ENCODE measurements around the gene AKR1B15. TPM values are rescaled to one million over a fixed set of nuclear protein-coding genes. Genes with fewer than 3 reads are reported as not detected.

Gene AKR1B15
- total RNA-seq (under 1 TPM in 5 of 9 donors, not detected in 4; 0.19 to 0.55 (median 0.28) TPM), polyA plus RNA-seq (under 1 TPM in 1 of 3 donors, not detected in 2; 0.03 TPM)
- long read RNA-seq, donor 1, result 0 reads
- long read RNA-seq, donor 2, result 0 reads
- long read RNA-seq, donor 3, result 0 reads
- long read RNA-seq, donor 4, result 0 reads
- long read RNA-seq, donor 5, partial matches to known transcripts, result 0 of 1 reads
- long read RNA-seq, donor 5, other reads (novel, unspliced or antisense), result 1 of 1 reads
- long read RNA-seq, donor 6, result 0 reads
- long read RNA-seq, donor 7, result 0 reads
- long read RNA-seq, donor 8, result 0 reads
- long read RNA-seq, donor 9, result 0 reads
- long read RNA-seq, donor 10, result 0 reads

DNA sequence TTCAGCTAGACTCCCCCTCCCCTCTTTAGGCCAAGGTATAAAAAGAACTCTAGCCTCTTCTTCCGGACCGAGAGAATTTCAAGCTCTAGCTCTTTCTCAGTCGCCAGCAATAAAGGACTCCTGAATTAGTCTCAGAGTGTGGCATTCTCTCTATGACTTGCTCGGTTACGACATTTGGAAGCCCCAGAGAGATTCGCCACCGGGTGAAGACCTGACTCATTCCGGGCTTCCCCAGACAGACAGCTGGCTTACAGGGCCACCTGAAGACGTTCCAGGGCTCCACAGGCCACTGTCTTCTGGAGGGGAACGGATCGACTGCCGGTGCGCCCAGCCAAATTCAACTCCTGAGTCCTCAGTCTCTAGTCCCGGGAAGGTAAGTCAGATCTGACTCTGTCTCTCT lies at the start of gene AKR1B15:
Gene AKR1B15, plus strand, starts transcription at position 234 of the 400 bp plus-strand sequence. CDS start 15,510 bp downstream, outside the sequence.
- H3K9me3 ChIP-seq (replicated peaks in 1 of 3), result no peaks in the 10 kb centered on the region
- H3K27ac ChIP-seq, result no peak within 1 kb of the TSS
- TF ChIP-seq, protein P1, sequence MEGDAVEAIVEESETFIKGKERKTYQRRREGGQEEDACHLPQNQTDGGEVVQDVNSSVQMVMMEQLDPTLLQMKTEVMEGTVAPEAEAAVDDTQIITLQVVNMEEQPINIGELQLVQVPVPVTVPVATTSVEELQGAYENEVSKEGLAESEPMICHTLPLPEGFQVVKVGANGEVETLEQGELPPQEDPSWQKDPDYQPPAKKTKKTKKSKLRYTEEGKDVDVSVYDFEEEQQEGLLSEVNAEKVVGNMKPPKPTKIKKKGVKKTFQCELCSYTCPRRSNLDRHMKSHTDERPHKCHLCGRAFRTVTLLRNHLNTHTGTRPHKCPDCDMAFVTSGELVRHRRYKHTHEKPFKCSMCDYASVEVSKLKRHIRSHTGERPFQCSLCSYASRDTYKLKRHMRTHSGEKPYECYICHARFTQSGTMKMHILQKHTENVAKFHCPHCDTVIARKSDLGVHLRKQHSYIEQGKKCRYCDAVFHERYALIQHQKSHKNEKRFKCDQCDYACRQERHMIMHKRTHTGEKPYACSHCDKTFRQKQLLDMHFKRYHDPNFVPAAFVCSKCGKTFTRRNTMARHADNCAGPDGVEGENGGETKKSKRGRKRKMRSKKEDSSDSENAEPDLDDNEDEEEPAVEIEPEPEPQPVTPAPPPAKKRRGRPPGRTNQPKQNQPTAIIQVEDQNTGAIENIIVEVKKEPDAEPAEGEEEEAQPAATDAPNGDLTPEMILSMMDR (IDR thresholded peaks at IDR 0.05), result no peak
- no peak for TF ChIP-seq POLR2A (IDR thresholded peaks at IDR 0.05)
- peaks cover 0 to 10% of the 10 kb centered on the region in 2 donors for H3K4me1 ChIP-seq (replicated peaks in 1 of 2)
- 72 to 91% (median 82%) methylated on average over 14 of the region's 14 CpGs for WGBS, 4 donors
- intact Hi-C loops (cut with DNase I), result no loop called here
- no peak within 1 kb of the TSS for H3K4me3 ChIP-seq
- no peaks in the 10 kb centered on the region for H3K36me3 ChIP-seq (replicated peaks in 1 of 2)
- DNase-seq, result peak in 2 of 7 donors; percentile 14 to 41
- H3K27me3 ChIP-seq, result no peaks in the 10 kb centered on the region

DNA sequence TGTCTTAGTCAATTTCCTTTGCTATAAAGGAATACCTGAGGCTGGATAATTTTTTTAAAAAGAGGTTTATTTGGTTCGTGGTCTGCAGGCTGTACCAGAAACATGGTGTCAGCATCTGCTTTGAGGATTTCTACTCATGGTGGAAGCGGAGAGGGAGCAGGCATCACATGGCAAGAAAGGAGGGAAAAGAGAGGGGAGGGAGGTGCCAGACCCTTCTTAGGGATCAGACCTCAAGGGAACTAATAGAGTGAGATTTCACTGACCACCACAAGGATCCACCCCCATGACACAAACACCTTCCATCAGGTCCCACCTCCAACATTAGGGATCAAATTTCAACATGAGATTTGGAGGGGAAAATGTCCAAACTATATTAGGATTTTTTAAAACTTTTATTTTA lies 48.5 kb upstream of the AKR1B15 start:
- no peak for TF ChIP-seq POLR2A (IDR thresholded peaks at IDR 0.05)
- TF ChIP-seq, protein P1 (IDR thresholded peaks at IDR 0.05), result no peak
- Histone ChIP-seq H3K27me3 (no peaks in the 10 kb centered on the region), H3K4me3 (no peak overlapping the region), H3K4me1 (replicated peaks in 1 of 2) (peaks cover 5 to 6% of the 10 kb centered on the region in 2 donors), H3K9me3 (replicated peaks in 1 of 3) (no peaks in the 10 kb centered on the region), H3K27ac (no peak overlapping the region), H3K36me3 (replicated peaks in 1 of 2) (no peaks in the 10 kb centered on the region)
- WGBS, 4 donors, result 90 to 100% (median 91%) methylated on average over 2 of the region's 2 CpGs
- intact Hi-C loops (cut with DNase I), result no loop called here
- DNase-seq, result no peak

DNA sequence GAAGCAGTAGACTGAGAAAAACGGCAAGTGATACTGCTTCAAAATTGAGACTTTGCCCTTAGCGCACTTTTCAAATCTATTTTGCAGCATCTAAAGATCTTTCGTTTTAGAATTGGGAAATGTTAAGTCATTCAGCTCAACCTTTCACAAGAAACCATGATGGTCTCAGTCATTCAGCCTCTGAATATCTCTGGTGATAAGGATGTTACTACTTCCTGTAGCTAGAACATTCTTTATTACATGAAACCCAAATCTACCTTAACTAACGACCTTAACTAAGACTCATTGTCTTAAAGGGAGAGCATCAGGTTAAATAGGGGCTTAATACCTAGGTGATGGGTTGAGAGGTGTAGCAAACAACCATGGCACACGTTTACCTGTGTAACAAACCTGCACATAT lies 47.9 kb upstream of the AKR1B15 start:
- no peaks in the 10 kb centered on the region for H3K36me3 ChIP-seq (replicated peaks in 1 of 2)
- peaks cover 5 to 6% of the 10 kb centered on the region in 2 donors for H3K4me1 ChIP-seq (replicated peaks in 1 of 2)
- no peak overlapping the region for H3K4me3 ChIP-seq
- no peak for TF ChIP-seq POLR2A (IDR thresholded peaks at IDR 0.05)
- TF ChIP-seq, protein P1 (IDR thresholded peaks at IDR 0.05), result no peak
- H3K9me3 ChIP-seq (replicated peaks in 1 of 3), result no peaks in the 10 kb centered on the region
- WGBS, 4 donors, result 74 to 82% (median 76%) methylated on average over 5 of the region's 5 CpGs
- no peak for DNase-seq
- H3K27ac ChIP-seq, result no peak overlapping the region
- H3K27me3 ChIP-seq, result no peaks in the 10 kb centered on the region
- intact Hi-C loops (cut with DNase I), result no loop called here

DNA sequence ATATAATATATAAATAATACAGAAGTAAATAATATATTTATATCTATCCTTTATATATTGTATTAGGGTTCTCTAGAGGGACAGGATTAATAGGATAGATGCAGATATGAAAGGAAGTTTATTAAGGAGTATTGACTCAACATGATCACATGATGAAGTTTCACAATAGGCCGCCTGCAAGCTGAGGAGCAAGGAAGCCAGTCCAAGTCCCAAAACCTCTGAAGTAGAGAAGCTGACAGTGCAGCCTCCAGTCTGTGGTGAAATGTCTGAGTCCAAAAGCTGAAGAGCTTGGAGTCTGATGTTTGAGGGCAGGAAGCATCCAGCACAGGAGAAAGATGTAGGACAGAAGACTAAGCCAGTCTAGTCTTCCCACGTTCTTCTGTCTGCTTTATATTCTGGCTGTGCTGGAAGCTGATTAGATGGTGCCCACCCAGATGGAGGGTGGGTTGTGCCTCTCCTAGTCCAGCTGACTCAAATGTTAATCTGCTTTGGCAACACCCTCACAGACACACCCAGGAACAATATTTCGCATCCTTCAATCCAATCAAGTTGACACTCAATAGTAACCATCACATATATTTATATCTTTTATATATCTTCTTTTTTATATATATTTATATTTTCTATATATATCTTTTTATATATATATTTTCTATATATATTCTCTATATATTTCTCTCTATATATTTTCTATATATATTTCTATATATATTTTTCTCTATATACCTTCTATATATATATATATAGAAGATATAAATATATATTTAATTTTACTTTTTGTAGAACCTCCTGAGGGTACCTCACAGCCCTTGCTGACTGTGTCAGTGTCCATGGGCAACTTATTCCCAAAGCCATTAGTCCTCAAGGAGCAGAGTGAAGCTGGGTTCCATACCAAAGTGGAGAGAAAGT lies 46.2 kb upstream of the AKR1B15 start:
- Histone ChIP-seq H3K36me3 (replicated peaks in 1 of 2) (no peaks in the 10 kb centered on the region), H3K9me3 (replicated peaks in 1 of 3) (no peaks in the 10 kb centered on the region), H3K27ac (peak overlapping the region in 4 of 5 donors; percentile 48 to 65 (median 62)), H3K4me1 (replicated peaks in 1 of 2) (peaks cover 5 to 6% of the 10 kb centered on the region in 2 donors), H3K4me3 (no peak overlapping the region), H3K27me3 (no peaks in the 10 kb centered on the region)
- no peak for TF ChIP-seq POLR2A (IDR thresholded peaks at IDR 0.05)
- TF ChIP-seq, protein P1 (IDR thresholded peaks at IDR 0.05), result no peak
- peak; percentile 47 to 83 (median 75) for DNase-seq
- intact Hi-C loops (cut with DNase I), result no loop called here
- 55 to 67% (median 60%) methylated on average over 3 of the region's 3 CpGs for WGBS, 4 donors

Measured in adrenal gland (tissue), 19 donors.